ENCODE results near the gene MRPS11. TPM values are rescaled to one million over a fixed set of nuclear protein-coding genes. Genes with fewer than 3 reads are reported as not detected.
A peak's percentile ranks its signal among the peaks of the same experiment; 100 is the strongest.

The MRPS11 gene
- total RNA-seq, 1 donor from 2014 or later = 58.9 TPM

- TF ChIP-seq CTCF (IDR thresholded peaks at IDR 0.05; ENCODE audit: partially characterized antibody, unreplicated experiment) = no peak
- Mint-ChIP-seq H3K4me3 (ENCODE audit: unreplicated experiment) (no peak overlapping the region), H3K36me3 (ENCODE audit: unreplicated experiment) (no peaks in the 10 kb centered on the region), H3K9me3 (ENCODE audit: unreplicated experiment) (peaks cover 7% of the 10 kb centered on the region), H3K4me1 (ENCODE audit: low read depth, unreplicated experiment) (peaks cover 11% of the 10 kb centered on the region), H3K27me3 (ENCODE audit: unreplicated experiment) (peaks cover 8% of the 10 kb centered on the region), H3K27ac (ENCODE audit: unreplicated experiment) (no peak overlapping the region)
- no peak for DNase-seq
These were observed 22.5 kb downstream of the MRPS11 start for GRCh38 chr15:88490036-88490435.

- peaks cover 4% of the 10 kb centered on the region for H3K9me3 Mint-ChIP-seq (ENCODE audit: unreplicated experiment)
- TF ChIP-seq CTCF (IDR thresholded peaks at IDR 0.05; ENCODE audit: partially characterized antibody, unreplicated experiment) = no peak
- no peaks in the 10 kb centered on the region for H3K36me3 Mint-ChIP-seq (ENCODE audit: unreplicated experiment)
- H3K4me1 Mint-ChIP-seq (ENCODE audit: low read depth, unreplicated experiment) = peaks cover 12% of the 10 kb centered on the region
- DNase-seq = no peak
- H3K27ac Mint-ChIP-seq (ENCODE audit: unreplicated experiment) = no peak overlapping the region
- H3K4me3 Mint-ChIP-seq (ENCODE audit: unreplicated experiment) = no peak overlapping the region
- H3K27me3 Mint-ChIP-seq (ENCODE audit: unreplicated experiment) = peaks cover 11% of the 10 kb centered on the region
These were observed 23.6 kb downstream of the MRPS11 start for GRCh38 chr15:88491158-88491557.

DNA sequence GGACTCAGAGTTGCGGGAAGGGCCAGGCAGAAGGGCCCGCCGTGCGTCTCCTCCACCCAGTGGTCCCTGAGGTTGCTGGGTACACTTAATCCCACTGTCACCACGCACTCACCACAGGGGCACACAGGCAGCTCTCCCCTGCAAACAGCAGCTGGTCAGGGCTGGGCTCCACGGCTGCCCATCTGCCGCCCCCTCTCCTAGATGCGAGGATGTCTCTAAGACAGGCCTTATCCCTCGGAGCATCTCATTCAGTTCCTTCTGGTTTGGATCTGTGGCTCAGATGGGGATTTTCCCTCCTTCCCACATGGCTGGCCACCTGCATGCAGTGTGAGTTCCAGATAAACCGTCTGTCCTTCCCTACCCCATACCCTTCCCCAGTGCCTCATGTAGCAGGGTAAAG lies 26.3 kb downstream of the MRPS11 start:
- H3K27ac Mint-ChIP-seq (ENCODE audit: unreplicated experiment) = peak overlapping the region; percentile 77
- H3K4me3 Mint-ChIP-seq (ENCODE audit: unreplicated experiment) = peak overlapping the region; percentile 46

DNA sequence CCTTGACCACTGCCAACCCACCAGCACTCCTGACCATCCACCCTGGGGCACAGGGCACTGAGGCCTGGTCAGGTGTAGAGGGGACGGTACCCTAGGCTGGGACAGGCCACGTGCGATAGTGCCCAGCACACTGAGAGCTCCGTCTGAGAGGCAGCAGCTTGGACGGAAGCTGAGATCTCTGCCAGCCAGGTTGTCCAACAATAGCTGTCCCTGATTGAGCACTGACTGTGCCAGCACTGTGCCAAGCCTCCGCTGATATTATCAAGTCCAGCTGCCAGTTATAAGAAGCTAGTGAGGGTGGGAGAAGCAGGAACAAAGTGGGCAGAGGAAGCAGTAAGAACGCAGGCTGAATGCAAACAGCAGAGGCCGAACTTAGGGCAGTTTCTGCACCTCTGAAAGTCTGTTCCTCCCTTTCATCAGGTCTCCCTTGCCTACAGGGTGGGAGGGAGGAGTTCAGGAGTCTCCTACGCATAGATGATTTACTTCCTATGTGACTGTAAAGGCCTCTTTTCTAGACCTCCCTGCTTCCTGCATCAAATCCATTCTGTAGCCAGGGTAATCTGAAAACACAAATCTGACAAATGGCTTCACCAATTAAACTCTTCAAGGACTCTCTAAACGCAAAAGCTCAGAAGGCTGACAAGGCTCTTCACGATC lies 29.7 kb downstream of the MRPS11 start:
- Mint-ChIP-seq H3K27me3 (ENCODE audit: unreplicated experiment) (peaks cover 22% of the 10 kb centered on the region), H3K9me3 (ENCODE audit: unreplicated experiment) (peaks cover 12% of the 10 kb centered on the region), H3K4me3 (ENCODE audit: unreplicated experiment) (no peak overlapping the region), H3K4me1 (ENCODE audit: low read depth, unreplicated experiment) (peaks cover 42% of the 10 kb centered on the region), H3K36me3 (ENCODE audit: unreplicated experiment) (peaks cover 5% of the 10 kb centered on the region), H3K27ac (ENCODE audit: unreplicated experiment) (no peak overlapping the region)
- DNase-seq = no peak
- TF ChIP-seq CTCF (IDR thresholded peaks at IDR 0.05; ENCODE audit: partially characterized antibody, unreplicated experiment) = no peak

More for the DNA sequence above, 26.3 kb downstream of the MRPS11 start:
- H3K36me3 Mint-ChIP-seq (ENCODE audit: unreplicated experiment) = peaks cover 5% of the 10 kb centered on the region
- DNase-seq = peak; percentile 72
- H3K9me3 Mint-ChIP-seq (ENCODE audit: unreplicated experiment) = peaks cover 7% of the 10 kb centered on the region
- H3K27me3 Mint-ChIP-seq (ENCODE audit: unreplicated experiment) = peaks cover 23% of the 10 kb centered on the region
- H3K4me1 Mint-ChIP-seq (ENCODE audit: low read depth, unreplicated experiment) = peaks cover 30% of the 10 kb centered on the region
- TF ChIP-seq CTCF (IDR thresholded peaks at IDR 0.05; ENCODE audit: partially characterized antibody, unreplicated experiment) = no peak

DNA sequence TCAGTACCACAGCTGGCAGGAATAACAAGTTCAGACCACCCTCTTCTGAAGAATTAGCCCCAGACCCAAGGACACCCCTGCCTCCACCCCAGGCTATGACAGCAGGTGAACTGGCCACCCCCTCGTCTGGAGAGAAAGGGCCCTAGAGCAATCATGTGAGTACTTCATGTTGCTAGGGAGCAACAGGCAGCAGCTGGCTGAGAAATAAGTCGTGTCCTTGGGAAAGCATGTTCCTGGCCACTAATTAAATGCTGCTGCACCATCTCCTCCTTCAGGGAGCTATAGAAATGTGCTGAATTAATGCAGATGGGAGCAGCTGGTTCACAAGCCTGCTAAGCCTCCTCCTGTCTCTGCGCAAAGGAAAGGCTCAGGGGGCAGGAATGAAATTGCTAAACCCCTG lies 31.5 kb downstream of the MRPS11 start:
- peak overlapping the region; percentile 57 for H3K27ac Mint-ChIP-seq (ENCODE audit: unreplicated experiment)
- peak; percentile 50 for DNase-seq
- peak overlapping the region; percentile 36 for H3K4me3 Mint-ChIP-seq (ENCODE audit: unreplicated experiment)
- H3K9me3 Mint-ChIP-seq (ENCODE audit: unreplicated experiment) = peaks cover 9% of the 10 kb centered on the region
- peaks cover 5% of the 10 kb centered on the region for H3K36me3 Mint-ChIP-seq (ENCODE audit: unreplicated experiment)
- H3K27me3 Mint-ChIP-seq (ENCODE audit: unreplicated experiment) = peaks cover 20% of the 10 kb centered on the region
- H3K4me1 Mint-ChIP-seq (ENCODE audit: low read depth, unreplicated experiment) = peaks cover 37% of the 10 kb centered on the region
- no peak for TF ChIP-seq CTCF (IDR thresholded peaks at IDR 0.05; ENCODE audit: partially characterized antibody, unreplicated experiment)

All from glutamatergic neuron (in vitro differentiated cells).